Tibial artery (tissue), 4 donors: ENCODE results near the gene BEND7.

Experiments
- DNase-seq, 2 donors: peaks; one replicate each; pipeline ENCODE4 v3.0.0-alpha.2; 2019
- H3K27ac ChIP-seq, 2 donors: fragments of 200-600 bp; sonication (generic) in 1 of 2; 1 replicate in 1 of 2; 2 replicates in 1 of 2; pipeline ENCODE4 v1.5.1; 2018 to 2019; ENCODE audit warnings: mild to moderate bottlenecking in 1 of 2
- H3K27me3 ChIP-seq, 2 donors: fragments of 200-600 bp; sonication (generic) in 1 of 2; one replicate each; pipeline versions ENCODE4 v1.5.1 to v1.6.0; 2016 to 2019
- H3K36me3 ChIP-seq, 3 donors: fragments of 200-600 bp; sonication (generic) in 2 of 3; one replicate each; pipeline ENCODE4 v1.5.1; 2016 to 2019; ENCODE audit warnings: mild to moderate bottlenecking in 2 of 3
- H3K4me1 ChIP-seq, 4 donors: fragments of 200-600 bp; sonication (generic) in 2 of 4; 1 replicate in 3 of 4; 2 replicates in 1 of 4; pipeline ENCODE4 v1.5.1; 2016 to 2019
- H3K4me3 ChIP-seq, 2 donors: fragments of 200-600 bp; sonication (generic) in 1 of 2; 1 replicate in 1 of 2; 2 replicates in 1 of 2; pipeline ENCODE4 v1.5.1; 2018 to 2019; ENCODE audit warnings: mild to moderate bottlenecking in 2 of 2
- H3K9me3 ChIP-seq, 3 donors: fragments of 200-600 bp; sonication (generic) in 1 of 3; one replicate each; pipeline ENCODE4 v1.5.1; 2016 to 2019
- CTCF ChIP-seq, 2 experiments: fragments of 200-600 bp in 1 of 2; fragments of 450-650 bp in 1 of 2; IDR thresholded peaks; one replicate each; pipeline ENCODE4 v1.5.1; 2017 to 2019; ENCODE audit warnings: antibody characterized with exemption in 2 of 2, mild to moderate bottlenecking in 1 of 2, moderate library complexity in 1 of 2
- intact Hi-C: fragments of 100-400 bp; cut with DNase I; formaldehyde crosslinking; loops from one replicate; pipeline ENCODE4 v1.15.0; 2023; ENCODE audit warnings: low total_unique reads

Gene BEND7

GRCh38 chr10:13518076-13518692 is 10.6 kb downstream of the BEND7 start:
- Histone ChIP-seq H3K4me3 (no peak overlapping the region), H3K36me3 (peaks cover 0 to 39% (median 0%) of the 10 kb centered on the region in 3 donors), H3K9me3 (no peaks in the 10 kb centered on the region), H3K4me1 (peaks cover 0 to 27% (median 2%) of the 10 kb centered on the region in 4 donors), H3K27ac (no peak overlapping the region), H3K27me3 (no peaks in the 10 kb centered on the region)
- intact Hi-C loops: no loop called here
- no peak for DNase-seq
- TF ChIP-seq CTCF (IDR thresholded peaks at IDR 0.05): no peak

GRCh38 chr10:13517675-13518074 is 11.1 kb downstream of the BEND7 start:
- Histone ChIP-seq H3K4me3 (no peak overlapping the region), H3K36me3 (peaks cover 0 to 34% (median 0%) of the 10 kb centered on the region in 3 donors), H3K27ac (no peak overlapping the region), H3K9me3 (no peaks in the 10 kb centered on the region), H3K4me1 (peaks cover 0 to 32% (median 4%) of the 10 kb centered on the region in 4 donors), H3K27me3 (no peaks in the 10 kb centered on the region)
- intact Hi-C loops: no loop called here
- no peak for DNase-seq
- no peak for TF ChIP-seq CTCF (IDR thresholded peaks at IDR 0.05)

- TF ChIP-seq CTCF (IDR thresholded peaks at IDR 0.05): no peak
Measured at GRCh38 chr10:13516176-13516575, 12.6 kb downstream of the BEND7 start.

GRCh38 chr10:13515467-13515866 is 13.3 kb downstream of the BEND7 start:
- H3K4me1 ChIP-seq: peaks cover 0 to 20% (median 3%) of the 10 kb centered on the region in 4 donors
- no peak for TF ChIP-seq CTCF (IDR thresholded peaks at IDR 0.05)
- H3K9me3 ChIP-seq: no peaks in the 10 kb centered on the region
- no peak for DNase-seq
- H3K27ac ChIP-seq: no peak overlapping the region
- intact Hi-C loops: no loop called here
- H3K4me3 ChIP-seq: no peak overlapping the region
- peaks cover 0 to 32% (median 0%) of the 10 kb centered on the region in 3 donors for H3K36me3 ChIP-seq
- no peaks in the 10 kb centered on the region for H3K27me3 ChIP-seq

More at GRCh38 chr10:13516176-13516575, 12.6 kb downstream of the BEND7 start:
- Histone ChIP-seq H3K36me3 (peaks cover 0 to 32% (median 0%) of the 10 kb centered on the region in 3 donors), H3K27me3 (no peaks in the 10 kb centered on the region), H3K27ac (no peak overlapping the region), H3K4me1 (peaks cover 0 to 24% (median 5%) of the 10 kb centered on the region in 4 donors), H3K9me3 (no peaks in the 10 kb centered on the region), H3K4me3 (no peak overlapping the region)
- intact Hi-C loops: no loop called here
- no peak for DNase-seq

GRCh38 chr10:13514296-13514695 is 14.5 kb downstream of the BEND7 start:
- Histone ChIP-seq H3K27me3 (no peaks in the 10 kb centered on the region), H3K4me3 (no peak overlapping the region), H3K9me3 (no peaks in the 10 kb centered on the region), H3K36me3 (peaks cover 0 to 29% (median 0%) of the 10 kb centered on the region in 3 donors), H3K4me1 (peaks cover 0 to 20% (median 3%) of the 10 kb centered on the region in 4 donors), H3K27ac (no peak overlapping the region)
- intact Hi-C loops: no loop called here
- no peak for DNase-seq
- no peak for TF ChIP-seq CTCF (IDR thresholded peaks at IDR 0.05)
